ENCODE data around the gene CTRB2.

CTRB2 gene

GRCh38 chr16:75235721-75236193 lies 28.8 kb upstream of the CTRB2 start:
- DNase-seq (ENCODE audit: low read depth, low spot score) = no peak
- H3K4me1 ChIP-seq (ENCODE audit: control insufficient read depth, insufficient read depth, low read length) = no peaks in the 10 kb centered on the region; the same call in 1 of the 2 replicates
- H3K36me3 ChIP-seq (ENCODE audit: control insufficient read depth, insufficient read depth, low read length) = peaks cover 26% of the 10 kb centered on the region
- no peak overlapping the region for H3K27ac ChIP-seq (ENCODE audit: low read length)
- no peaks in the 10 kb centered on the region for H3K9me3 ChIP-seq (ENCODE audit: control insufficient read depth, insufficient read depth, low read length)
- WGBS (ENCODE audit: insufficient coverage, insufficient read length) = no CpG with 5 or more reads among the region's 34 CpGs
- H3K27me3 ChIP-seq (ENCODE audit: control insufficient read depth, insufficient read depth, low read length) = no peaks in the 10 kb centered on the region
- no peak overlapping the region for H3K4me3 ChIP-seq (ENCODE audit: low read length)

- H3K36me3 ChIP-seq (ENCODE audit: control insufficient read depth, insufficient read depth, low read length) = peaks cover 28% of the 10 kb centered on the region
- no peaks in the 10 kb centered on the region for H3K27me3 ChIP-seq (ENCODE audit: control insufficient read depth, insufficient read depth, low read length)
- H3K9me3 ChIP-seq (ENCODE audit: control insufficient read depth, insufficient read depth, low read length) = no peaks in the 10 kb centered on the region
- WGBS (ENCODE audit: insufficient coverage, insufficient read length) = no CpG with 5 or more reads among the region's 48 CpGs
- H3K27ac ChIP-seq (ENCODE audit: low read length) = no peak overlapping the region
- H3K4me3 ChIP-seq (ENCODE audit: low read length) = no peak overlapping the region
- no peak for DNase-seq (ENCODE audit: low read depth, low spot score)
- no peaks in the 10 kb centered on the region; the same call in 1 of the 2 replicates for H3K4me1 ChIP-seq (ENCODE audit: control insufficient read depth, insufficient read depth, low read length)
These were observed 28.1 kb upstream of the CTRB2 start for GRCh38 chr16:75234856-75235696.

GRCh38 chr16:75233611-75233938 lies 26.6 kb upstream of the CTRB2 start:
- WGBS (ENCODE audit: insufficient coverage, insufficient read length) = no CpG with 5 or more reads among the region's 7 CpGs

DNA sequence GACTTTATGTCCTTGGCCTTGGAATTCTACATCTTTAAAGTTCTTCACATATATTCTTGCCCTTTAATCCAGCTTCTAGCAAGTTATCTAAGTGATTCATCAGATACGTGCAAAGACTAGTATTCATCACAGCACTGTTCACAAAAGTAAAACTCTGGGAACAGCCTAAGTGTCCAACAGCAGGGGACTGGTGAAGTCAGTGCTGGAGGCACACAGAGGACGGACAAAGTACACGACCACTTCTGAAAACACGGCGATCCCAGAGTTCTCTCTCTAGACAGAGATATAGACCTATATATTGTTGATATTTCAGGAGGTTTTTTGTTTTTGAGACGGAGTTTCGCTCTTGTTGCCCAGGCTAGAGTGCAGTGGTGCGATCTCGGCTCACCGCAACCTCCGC lies 24.6 kb upstream of the CTRB2 start:
- Histone ChIP-seq H3K9me3 (ENCODE audit: control insufficient read depth, insufficient read depth, low read length) (no peaks in the 10 kb centered on the region), H3K36me3 (ENCODE audit: control insufficient read depth, insufficient read depth, low read length) (peaks cover 37% of the 10 kb centered on the region), H3K27ac (ENCODE audit: low read length) (no peak overlapping the region), H3K4me3 (ENCODE audit: low read length) (no peak overlapping the region), H3K27me3 (ENCODE audit: control insufficient read depth, insufficient read depth, low read length) (no peaks in the 10 kb centered on the region), H3K4me1 (ENCODE audit: control insufficient read depth, insufficient read depth, low read length) (peaks cover 2% of the 10 kb centered on the region)
- WGBS (ENCODE audit: insufficient coverage, insufficient read length) = no CpG with 5 or more reads among the region's 11 CpGs
- DNase-seq (ENCODE audit: low read depth, low spot score) = no peak

More at GRCh38 chr16:75233611-75233938, 26.6 kb upstream of the CTRB2 start:
- H3K9me3 ChIP-seq (ENCODE audit: control insufficient read depth, insufficient read depth, low read length) = no peaks in the 10 kb centered on the region
- no peak overlapping the region for H3K27ac ChIP-seq (ENCODE audit: low read length)
- peaks cover 38% of the 10 kb centered on the region for H3K36me3 ChIP-seq (ENCODE audit: control insufficient read depth, insufficient read depth, low read length)
- H3K4me3 ChIP-seq (ENCODE audit: low read length) = no peak overlapping the region
- no peak for DNase-seq (ENCODE audit: low read depth, low spot score)
- H3K4me1 ChIP-seq (ENCODE audit: control insufficient read depth, insufficient read depth, low read length) = no peaks in the 10 kb centered on the region
- H3K27me3 ChIP-seq (ENCODE audit: control insufficient read depth, insufficient read depth, low read length) = no peaks in the 10 kb centered on the region

GRCh38 chr16:75230471-75231110 lies 23.6 kb upstream of the CTRB2 start:
- Histone ChIP-seq H3K4me1 (ENCODE audit: control insufficient read depth, insufficient read depth, low read length) (peaks cover 3% of the 10 kb centered on the region), H3K9me3 (ENCODE audit: control insufficient read depth, insufficient read depth, low read length) (no peaks in the 10 kb centered on the region), H3K27ac (ENCODE audit: low read length) (no peak overlapping the region), H3K36me3 (ENCODE audit: control insufficient read depth, insufficient read depth, low read length) (peaks cover 33% of the 10 kb centered on the region), H3K4me3 (ENCODE audit: low read length) (no peak overlapping the region), H3K27me3 (ENCODE audit: control insufficient read depth, insufficient read depth, low read length) (no peaks in the 10 kb centered on the region)
- DNase-seq (ENCODE audit: low read depth, low spot score) = no peak
- no CpG with 5 or more reads among the region's 9 CpGs for WGBS (ENCODE audit: insufficient coverage, insufficient read length)

DNA sequence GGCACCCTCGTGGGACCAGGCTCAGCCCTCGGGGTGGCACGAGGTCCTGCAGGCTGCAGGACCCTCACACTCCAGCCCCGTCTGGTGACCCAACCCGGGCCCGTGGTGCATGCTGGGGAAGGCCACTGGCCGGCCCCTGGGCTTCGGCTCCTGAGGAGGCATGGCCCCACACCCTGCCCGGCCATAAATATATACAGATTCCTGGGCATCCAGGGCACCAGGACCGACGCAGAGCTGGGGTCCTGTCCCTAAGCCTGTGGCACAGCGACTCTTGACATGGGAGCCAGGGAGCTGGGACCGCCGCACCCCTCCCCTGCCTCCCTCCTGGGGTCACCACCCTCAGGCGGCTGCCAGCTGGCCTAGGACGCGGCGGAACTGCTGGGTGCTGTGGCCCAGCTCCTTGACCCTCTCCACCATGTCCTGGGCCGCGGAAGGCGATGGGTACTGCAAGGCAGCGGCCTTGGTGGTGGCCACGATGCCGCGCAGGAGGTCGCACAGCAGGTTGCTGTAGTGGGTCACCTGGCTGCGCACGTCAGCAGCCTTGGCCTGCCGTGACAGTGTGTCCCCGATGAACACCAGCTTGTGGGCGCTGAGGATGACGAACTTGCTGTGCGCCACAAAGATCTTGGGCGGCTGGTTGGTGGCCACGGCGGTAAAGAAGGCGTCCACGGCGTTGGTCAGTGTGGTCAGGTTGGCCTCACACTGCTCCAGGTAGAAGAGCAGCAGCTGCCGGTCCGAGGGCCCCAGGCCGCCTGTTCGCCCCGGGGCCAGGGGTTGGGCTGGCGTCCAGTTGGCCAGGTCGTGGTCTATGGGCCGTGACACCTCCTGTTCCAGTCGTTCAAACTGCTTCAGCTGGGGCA lies 22.4 kb upstream of the CTRB2 start:
- peaks cover 3% of the 10 kb centered on the region for H3K4me1 ChIP-seq (ENCODE audit: control insufficient read depth, insufficient read depth, low read length)
- no peak overlapping the region for H3K27ac ChIP-seq (ENCODE audit: low read length)
- H3K9me3 ChIP-seq (ENCODE audit: control insufficient read depth, insufficient read depth, low read length) = no peaks in the 10 kb centered on the region
- H3K36me3 ChIP-seq (ENCODE audit: control insufficient read depth, insufficient read depth, low read length) = peaks cover 21% of the 10 kb centered on the region
- WGBS (ENCODE audit: insufficient coverage, insufficient read length) = no CpG with 5 or more reads among the region's 48 CpGs
- H3K27me3 ChIP-seq (ENCODE audit: control insufficient read depth, insufficient read depth, low read length) = no peaks in the 10 kb centered on the region
- DNase-seq (ENCODE audit: low read depth, low spot score) = no peak
- no peak overlapping the region for H3K4me3 ChIP-seq (ENCODE audit: low read length)

DNA sequence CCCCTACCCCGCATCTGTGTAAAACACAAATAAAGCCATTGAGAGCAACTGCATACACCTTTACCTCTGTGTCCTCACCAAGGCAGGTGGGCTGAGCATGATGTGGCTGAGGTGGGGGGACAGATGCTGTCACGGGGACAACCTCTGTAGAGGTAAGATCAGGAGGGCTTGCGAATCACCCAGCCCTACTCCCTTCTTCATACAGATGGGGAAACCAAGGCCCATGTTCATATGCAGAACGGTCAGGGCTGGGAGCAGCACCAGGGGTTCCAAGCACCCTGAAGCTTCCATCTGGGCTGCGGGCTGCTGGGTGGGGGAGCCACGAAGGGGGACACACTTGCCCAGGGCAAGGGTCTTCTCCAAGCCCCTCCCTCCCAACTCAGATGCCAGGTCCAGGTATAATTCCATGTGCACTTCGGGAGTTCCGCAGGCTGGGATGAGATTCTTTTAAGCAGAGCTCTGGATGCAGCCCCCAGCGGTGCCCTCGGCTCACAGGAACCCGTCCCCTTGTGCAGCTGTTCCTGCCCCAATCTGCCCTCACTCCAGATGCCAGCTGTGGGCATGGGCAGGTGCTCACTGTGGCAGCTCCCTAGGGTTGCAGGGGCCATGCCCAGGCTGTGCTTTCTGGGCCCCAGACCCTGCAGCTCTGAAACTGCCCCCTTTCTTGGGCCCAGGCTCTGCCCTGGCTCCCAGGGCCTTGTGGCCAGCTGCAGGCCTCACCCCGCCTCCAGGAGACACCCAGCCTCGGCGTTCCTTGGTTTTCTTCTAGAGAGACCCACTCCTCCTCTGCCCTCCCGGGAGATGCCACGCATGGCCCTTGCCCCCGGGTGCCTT lies 21.4 kb upstream of the CTRB2 start:
- no peak overlapping the region for H3K4me3 ChIP-seq (ENCODE audit: low read length)
- no peak overlapping the region for H3K27ac ChIP-seq (ENCODE audit: low read length)
- no peaks in the 10 kb centered on the region for H3K27me3 ChIP-seq (ENCODE audit: control insufficient read depth, insufficient read depth, low read length)
- H3K36me3 ChIP-seq (ENCODE audit: control insufficient read depth, insufficient read depth, low read length) = peaks cover 20% of the 10 kb centered on the region
- H3K4me1 ChIP-seq (ENCODE audit: control insufficient read depth, insufficient read depth, low read length) = peaks cover 3% of the 10 kb centered on the region
- WGBS (ENCODE audit: insufficient coverage, insufficient read length) = no CpG with 5 or more reads among the region's 17 CpGs
- H3K9me3 ChIP-seq (ENCODE audit: control insufficient read depth, insufficient read depth, low read length) = no peaks in the 10 kb centered on the region
- DNase-seq (ENCODE audit: low read depth, low spot score) = no peak

- DNase-seq (ENCODE audit: low read depth, low spot score) = no peak
- no peak overlapping the region for H3K27ac ChIP-seq (ENCODE audit: low read length)
- no peaks in the 10 kb centered on the region for H3K9me3 ChIP-seq (ENCODE audit: control insufficient read depth, insufficient read depth, low read length)
- no CpG with 5 or more reads among the region's 18 CpGs for WGBS (ENCODE audit: insufficient coverage, insufficient read length)
- peaks cover 18% of the 10 kb centered on the region for H3K36me3 ChIP-seq (ENCODE audit: control insufficient read depth, insufficient read depth, low read length)
- no peaks in the 10 kb centered on the region for H3K27me3 ChIP-seq (ENCODE audit: control insufficient read depth, insufficient read depth, low read length)
- peaks cover 3% of the 10 kb centered on the region for H3K4me1 ChIP-seq (ENCODE audit: control insufficient read depth, insufficient read depth, low read length)
- no peak overlapping the region for H3K4me3 ChIP-seq (ENCODE audit: low read length)
These were observed 20.6 kb upstream of the CTRB2 start for GRCh38 chr16:75227361-75228142.

DNA sequence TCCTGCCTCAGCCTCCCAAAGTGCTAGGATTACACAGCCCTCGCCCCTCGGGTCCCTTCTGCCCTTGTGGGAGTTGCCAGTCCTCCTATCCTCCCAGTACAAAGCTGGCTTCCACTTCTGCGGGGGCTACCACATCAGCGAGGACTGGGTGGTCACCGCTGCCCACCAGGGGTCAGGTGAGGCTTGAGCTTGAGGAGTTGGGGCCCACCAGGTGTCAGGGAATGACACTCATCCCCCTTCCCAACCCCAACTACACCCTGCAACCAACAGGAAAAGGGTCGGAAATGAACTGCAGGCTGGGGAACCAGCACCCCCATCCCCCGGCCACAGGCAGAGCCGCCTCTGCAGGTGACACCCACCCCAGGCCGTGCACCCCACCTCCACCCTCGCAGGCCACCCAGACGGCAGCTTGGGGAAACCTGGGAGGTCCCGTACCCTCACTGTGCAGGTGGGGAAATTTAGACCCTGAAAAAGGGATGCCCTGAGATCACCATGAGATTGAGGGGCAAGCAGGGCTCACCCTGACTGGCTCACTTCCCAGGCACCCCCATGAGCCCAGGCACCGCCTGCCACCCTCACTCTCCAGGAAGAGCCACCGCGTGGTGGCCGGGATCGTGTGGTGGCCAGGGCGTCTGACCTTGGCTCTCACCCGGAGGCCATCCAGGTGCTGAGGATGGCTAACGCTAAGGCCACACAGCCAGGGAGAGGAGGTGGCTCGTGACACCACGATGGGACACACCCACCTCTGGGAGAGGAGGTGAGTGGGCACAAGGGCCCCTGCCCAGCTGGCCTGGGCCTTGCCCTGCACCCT lies 19.8 kb upstream of the CTRB2 start:
- Histone ChIP-seq H3K27me3 (ENCODE audit: control insufficient read depth, insufficient read depth, low read length) (no peaks in the 10 kb centered on the region), H3K4me3 (ENCODE audit: low read length) (no peak overlapping the region), H3K4me1 (ENCODE audit: control insufficient read depth, insufficient read depth, low read length) (peaks cover 3% of the 10 kb centered on the region), H3K36me3 (ENCODE audit: control insufficient read depth, insufficient read depth, low read length) (peaks cover 18% of the 10 kb centered on the region), H3K27ac (ENCODE audit: low read length) (no peak overlapping the region), H3K9me3 (ENCODE audit: control insufficient read depth, insufficient read depth, low read length) (no peaks in the 10 kb centered on the region)
- DNase-seq (ENCODE audit: low read depth, low spot score) = no peak
- no CpG with 5 or more reads among the region's 22 CpGs for WGBS (ENCODE audit: insufficient coverage, insufficient read length)
